HG03097 (cell line): ENCODE measurements around the gene KBTBD4.
A peak's percentile ranks its signal among the peaks of the same experiment; 100 is the strongest.

Experiments used
- ATAC-seq: cut with Tn5 transposase; IDR thresholded peaks from one replicate; pipeline ENCODE4 v1.9.1; 2021; ENCODE audit not compliant: unreplicated experiment, low FRiP score

The KBTBD4 gene

DNA sequence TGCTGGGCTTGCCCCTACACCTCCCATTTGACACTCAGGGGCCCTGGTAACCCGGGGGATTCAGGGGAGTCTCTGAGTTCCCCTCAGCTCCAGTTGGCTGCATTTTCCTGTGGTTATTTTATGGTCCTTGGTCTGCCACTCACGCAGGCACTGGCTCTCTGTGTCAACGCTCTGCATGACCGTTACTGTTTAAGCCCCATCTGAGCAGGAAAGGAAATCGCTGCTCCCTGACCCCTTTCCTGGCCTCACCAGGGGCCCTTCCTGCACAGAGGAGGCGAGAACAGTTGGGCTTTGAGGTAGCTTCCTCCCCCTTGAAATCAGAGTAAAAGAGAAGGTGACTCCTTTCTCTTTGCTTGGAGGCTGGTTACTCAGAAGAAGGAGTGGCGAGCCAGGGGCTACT is 13.0 kb upstream of the KBTBD4 start:
- no peak for ATAC-seq

DNA sequence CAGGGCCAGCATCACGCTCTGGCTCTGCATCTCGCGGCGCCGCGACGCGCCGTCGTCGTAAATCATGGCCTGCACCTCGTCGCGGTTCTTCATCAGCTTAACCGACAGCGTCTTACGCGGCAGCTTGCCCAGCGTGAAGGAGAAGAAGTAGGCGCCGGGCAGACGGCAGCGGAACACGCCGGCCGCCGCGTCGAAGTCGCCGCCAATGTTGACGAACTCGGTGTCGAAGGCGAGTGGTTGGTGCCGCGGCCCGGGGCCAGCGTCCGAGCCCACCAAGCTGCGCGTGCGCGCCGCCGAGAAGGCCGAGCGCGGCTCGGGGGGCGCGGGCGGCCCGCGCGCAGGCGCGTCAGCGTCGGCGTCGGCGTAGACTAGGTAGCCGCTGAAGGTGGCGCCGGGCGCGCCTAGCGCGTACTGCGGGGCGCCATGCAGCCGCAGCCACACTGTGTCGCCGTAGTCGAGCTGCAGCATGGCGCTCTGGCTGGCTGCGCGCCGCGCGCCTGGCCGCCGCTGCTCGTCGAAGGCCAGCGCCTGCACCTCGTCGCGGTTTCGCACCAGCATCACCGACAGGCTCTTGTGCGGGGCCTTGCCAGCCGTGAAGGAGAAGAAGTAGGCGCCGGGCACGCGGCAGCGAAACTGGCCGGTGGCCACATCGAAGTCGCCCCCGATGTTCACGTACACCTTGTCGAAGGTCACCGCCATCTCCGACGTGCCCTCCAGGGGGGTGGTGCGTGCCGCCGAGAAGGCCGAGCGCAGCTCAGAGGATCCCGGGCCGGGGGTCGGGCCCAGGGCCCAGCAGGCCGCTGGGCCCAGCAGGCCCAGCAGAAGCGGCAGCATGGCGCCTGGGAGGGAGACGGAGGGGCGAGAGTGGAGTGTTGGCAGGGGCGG is 11.4 kb upstream of the KBTBD4 start:
- no peak for ATAC-seq

DNA sequence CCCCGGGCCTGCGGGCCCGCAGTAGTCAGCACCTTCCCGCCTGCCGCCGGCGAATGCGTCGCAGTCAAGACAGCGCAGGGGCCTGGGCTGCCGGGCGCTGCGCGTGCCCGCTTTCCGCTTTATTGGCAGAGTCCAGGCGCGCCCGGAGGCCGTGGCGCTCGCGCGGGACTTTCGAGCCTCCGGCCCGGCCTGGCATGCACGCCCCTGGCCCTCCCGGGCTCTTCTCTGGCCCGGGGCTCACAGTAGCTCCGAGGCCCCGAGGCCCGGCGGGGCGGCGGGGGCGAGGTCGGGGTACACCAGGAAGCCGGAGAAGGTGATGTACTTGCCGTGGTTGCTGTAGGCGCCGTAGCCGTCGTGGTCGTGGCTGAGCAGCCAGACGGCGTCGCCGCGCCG is 10.8 kb upstream of the KBTBD4 start:
- no peak for ATAC-seq

DNA sequence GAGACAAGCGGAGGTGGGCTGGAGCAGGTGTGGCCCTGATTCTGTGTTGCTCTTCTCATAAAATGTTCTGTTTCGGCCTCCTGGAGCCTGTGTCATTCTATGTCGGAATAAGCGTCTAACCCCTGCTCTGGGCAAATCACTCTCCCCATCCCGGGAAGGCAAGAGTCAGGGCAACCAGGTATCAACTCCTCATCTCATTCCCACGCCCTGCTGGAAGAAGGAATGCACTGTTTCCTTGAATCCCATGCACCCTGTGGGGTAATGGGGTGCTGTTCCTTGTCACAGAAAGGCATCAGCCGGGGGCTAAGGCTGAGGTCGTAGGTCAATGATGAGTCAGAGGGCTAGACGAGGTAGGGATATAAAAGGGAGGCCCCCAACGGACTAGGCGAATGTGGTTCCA is 10.3 kb upstream of the KBTBD4 start:
- no peak for ATAC-seq

DNA sequence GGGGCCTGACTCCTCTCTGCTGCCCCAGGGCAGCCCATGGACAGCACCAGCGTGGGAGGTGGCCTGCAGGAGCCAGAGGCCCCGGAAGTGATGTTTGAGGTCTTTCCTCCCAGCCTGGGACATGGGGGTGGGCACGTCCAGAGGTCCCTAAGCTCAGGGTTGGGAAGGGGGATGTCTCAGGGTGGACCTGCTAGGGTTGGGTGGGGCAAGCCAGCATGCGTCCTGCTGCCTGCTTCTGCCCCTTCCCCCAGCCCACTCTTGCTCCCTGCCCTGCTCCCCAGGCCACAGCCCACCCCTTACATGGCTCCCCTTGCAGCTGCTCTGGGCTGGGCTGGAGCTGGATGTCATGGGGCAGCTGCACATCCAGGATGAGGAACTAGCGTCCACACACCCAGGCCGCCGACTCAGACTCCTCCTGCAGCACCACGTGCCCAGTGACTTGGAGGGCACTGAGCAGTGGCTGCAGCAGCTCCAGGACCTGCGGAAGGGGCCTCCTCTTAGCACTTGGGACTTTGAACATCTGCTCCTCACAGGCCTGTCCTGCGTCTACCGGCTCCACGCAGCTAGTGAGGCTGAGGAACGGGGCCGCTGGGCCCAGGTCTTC is 9.1 kb upstream of the KBTBD4 start:
- ATAC-seq: no peak

DNA sequence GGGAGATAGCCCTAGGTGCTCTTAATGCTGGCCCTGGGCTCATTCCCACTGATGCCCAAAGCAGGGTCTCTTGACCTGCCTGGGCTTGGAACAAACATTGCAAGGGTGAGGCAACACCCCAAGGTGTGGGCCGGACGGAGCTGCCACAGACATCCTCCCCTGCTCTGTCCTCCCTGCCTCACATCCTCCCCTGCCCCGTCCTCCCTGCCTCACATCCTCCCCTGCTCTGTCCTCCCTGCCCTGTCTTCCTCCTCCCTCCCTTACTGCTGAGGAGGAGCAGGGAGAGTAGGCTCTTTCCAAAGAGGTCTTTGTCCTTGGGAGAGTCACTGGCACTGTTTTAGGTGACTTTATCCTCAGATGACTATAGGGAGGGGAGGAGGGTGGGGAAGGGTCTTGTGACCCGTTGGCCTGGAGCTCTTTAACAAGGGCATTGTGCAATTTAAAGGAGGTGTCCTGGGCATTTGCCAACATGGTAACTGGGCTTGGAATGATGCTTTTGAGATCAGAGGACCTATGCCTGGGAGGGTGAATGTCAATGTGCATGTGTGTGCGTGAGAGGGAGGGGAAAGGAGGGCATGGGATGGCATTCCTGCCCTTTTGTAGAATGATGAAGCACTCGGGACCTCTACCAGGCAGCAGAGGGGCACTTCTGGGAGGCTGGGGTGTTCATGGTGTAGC is 8.4 kb upstream of the KBTBD4 start:
- no peak for ATAC-seq

DNA sequence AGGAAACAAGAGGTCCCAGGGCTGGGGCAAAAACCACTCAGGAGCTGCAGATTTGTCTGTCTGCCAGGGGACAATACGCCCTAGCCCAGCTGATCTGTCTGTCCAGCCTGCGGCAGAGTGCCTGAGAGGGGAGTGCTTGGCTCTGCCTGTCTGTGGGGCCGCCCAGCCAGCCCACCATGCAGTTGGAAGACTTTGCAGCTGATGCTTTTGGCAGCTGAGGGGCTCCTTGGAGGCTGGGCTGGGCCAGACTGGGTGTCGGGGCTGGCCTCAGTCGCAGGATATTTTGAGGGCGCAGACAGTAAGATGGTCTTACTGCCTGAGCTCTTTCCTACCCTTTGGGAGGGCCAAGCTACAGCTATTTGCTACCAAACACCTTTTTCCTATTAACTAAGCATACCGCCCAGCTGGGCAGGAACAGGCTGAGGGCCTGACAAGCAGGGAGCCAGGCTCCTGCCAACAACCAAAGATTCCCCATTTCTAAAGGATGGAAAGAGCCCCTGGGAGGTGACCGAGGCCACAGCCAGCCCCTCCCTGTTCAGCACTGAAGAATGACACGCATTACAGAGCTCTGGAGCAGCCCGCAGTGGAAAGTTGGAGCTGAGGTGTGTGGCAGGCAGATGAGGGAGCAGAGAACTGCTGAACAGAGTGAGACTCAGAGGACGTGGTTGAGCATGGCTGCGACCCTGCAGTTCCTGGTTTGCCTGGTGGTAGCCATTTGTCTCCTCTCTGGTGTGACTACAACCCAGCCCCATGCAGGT is 7.5 kb upstream of the KBTBD4 start, which contains the start of gene FAM180B:
Gene FAM180B (plus strand): TSS at position 581 of the 758 bp plus-strand sequence. CDS start 91 bp downstream, at position 672.
- ATAC-seq: no peak

DNA sequence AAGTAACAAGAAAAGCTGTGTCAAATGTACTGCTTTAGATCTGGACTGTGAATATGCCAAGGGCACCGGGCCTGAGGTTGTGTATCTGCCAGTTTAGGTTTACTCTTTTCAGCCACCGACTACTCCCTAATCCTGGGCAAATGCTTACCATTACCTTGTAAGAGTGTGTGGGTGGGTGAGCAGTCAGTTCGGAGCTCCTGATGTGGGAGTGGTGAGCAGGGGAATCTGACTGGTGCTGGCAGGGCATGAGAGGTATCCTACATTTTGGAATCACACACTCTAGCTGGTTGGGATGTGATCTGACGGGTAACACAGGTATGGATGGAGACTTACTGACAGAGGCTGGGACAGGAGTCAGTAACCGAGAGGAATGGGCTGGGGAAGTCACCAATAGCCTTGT is 5.1 kb upstream of the KBTBD4 start:
- ATAC-seq: no peak

DNA sequence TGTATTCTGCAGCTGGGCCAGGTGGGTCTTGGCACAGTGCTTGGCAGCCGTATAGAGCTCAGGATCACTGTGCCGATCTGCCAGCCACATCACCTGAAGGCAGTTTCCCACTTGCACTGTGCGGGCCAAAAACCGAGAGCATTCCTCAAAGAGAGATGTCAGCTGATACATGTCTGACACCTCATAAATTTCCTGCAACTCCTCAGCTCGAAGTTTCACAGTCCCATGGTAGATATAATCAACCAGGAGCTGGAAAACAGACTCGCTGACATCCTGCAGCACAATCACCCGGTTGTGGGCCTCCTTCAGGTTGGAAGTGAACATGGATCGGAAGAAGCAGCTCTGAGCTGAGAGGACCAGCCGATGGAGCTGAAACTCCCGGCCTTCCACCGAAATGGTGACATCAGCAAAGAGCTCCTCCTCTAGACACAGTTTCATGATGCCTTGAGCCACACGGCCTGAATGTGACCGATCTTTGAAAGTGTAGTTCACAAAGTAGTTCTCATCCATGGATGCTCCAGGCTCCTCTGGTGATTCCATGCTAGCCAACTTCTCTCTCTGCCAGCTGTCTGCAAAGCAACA is 1.2 kb downstream of the KBTBD4 start:
- no peak for ATAC-seq

DNA sequence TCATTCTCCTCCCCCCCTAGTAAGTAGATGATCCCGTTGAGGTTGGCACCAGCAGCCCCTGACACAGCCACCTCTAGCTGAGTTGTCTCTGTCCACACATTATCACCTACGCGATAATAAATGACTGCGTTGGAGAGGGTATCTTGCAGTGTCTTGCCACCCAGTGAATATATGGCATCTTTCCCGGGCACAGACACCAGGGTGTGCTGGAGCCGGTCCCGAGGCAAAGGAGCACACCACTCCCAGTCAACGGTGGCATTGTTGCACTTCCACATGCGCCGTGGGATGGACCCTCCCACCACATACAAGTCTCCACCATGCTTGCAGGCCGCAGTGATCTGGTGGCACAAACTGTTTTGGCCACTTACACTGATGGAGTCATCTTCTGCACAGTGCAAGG is 5.4 kb downstream of the KBTBD4 start:
- no peak for ATAC-seq

DNA sequence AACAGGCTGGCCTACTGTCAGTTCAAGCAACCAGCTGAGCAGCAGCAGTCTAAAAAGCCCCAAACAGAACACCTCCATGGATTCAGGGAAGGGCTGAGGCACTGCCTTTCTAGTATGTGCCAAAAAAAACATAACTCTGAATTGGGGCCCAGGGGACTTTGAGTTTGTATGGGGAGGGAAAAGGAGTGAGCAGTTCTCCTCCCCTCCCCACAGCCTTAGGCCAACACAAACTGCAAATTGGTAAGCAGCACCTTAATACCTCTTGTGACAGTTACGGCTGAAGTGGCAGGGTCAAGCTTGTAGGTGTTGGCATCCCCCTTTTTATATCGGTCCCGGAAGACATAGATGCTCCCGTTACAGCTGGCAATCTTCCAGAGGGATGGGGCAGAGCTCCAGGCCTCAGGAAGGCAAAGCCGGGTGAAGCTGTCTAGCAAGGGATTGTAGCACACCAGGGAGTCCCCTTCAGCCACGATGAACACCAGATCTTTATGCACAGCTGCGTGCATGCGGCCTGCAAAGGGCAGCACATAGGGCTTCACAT is 6.0 kb downstream of the KBTBD4 start:
- ATAC-seq: no peak

DNA sequence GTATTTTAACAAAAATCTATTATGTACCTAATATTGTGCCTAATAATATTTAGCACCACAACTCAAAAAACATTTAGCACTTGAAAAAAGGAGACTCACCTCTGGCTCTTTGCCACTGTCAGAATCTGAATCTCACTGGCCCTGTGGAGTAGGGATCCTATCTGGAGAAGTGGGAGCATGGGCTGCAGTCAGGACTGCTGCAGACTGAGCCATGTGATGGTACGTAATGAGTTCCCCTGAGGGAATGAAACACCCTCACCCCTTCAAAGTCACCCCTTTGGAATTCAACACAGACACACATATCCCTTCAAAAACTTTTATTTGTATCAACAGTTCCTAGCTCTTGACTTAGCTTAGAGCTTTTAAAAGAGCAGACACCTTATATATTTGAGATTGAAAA is 6.9 kb downstream of the KBTBD4 start:
- ATAC-seq: no peak

DNA sequence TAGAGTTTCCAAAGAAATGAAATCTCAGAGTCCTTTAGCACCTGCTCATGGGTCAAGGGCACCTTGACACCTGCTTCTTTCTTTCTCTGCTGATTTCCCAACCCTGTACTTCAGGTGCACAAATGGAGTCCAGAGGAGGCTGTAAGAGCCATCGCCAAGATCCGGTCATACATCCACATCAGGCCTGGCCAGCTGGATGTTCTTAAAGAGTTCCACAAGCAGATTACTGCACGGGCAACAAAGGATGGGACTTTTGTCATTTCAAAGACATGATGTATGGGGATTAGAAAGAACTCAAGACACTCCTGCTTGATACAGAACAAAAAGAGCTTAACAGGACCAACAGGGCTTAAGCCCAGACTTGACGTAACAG is 7.4 kb downstream of the KBTBD4 start:
- no peak for ATAC-seq

DNA sequence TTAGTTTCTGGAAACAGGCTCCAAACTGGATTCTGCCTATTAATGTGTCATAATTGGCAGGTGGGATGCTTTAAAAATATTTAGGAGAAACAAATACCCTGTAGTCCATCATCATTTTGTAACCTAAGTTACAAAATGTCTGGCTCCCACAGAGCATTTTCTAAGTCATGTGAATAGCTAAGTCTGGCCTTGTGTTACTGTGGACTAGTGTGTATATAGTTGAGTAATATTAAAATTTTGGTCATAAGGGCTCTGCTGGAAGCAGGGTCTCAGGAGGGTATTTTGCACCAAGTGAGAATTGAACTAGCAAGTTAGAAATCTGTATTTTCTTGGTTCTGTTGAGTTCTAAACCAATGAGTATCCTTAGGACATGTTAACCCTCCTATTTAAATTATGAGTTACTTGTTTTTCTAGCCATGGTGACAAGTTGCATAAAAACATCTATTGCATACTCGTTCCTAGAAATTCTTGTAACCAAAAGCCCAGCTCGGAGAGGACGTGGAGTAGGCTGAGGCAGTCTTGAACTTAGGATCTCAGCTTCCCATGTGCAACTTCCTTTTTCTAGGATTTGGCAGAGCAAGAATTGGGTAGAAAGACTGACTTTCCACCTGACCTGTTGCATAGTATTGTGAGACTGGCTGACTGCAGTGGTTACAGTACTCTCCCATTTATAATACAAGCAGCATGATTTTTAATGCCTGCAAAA is 8.0 kb downstream of the KBTBD4 start:
- no peak for ATAC-seq

DNA sequence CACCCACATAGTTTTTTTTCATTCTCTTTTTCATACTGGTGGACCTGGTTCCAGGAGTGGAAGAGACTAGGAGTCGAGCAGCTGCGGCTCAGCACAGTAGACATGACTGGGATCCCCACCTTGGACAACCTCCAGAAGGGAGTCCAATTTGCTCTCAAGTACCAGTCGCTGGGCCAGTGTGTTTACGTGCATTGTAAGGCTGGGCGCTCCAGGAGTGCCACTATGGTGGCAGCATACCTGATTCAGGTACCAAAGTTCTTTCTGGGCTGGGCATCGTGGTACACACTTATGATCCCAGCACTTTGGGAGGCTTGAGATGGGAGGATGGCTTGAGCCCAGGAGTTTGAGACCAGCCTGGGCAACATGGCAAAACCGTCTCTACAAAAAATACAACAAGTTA is 9.1 kb downstream of the KBTBD4 start:
- no peak for ATAC-seq

DNA sequence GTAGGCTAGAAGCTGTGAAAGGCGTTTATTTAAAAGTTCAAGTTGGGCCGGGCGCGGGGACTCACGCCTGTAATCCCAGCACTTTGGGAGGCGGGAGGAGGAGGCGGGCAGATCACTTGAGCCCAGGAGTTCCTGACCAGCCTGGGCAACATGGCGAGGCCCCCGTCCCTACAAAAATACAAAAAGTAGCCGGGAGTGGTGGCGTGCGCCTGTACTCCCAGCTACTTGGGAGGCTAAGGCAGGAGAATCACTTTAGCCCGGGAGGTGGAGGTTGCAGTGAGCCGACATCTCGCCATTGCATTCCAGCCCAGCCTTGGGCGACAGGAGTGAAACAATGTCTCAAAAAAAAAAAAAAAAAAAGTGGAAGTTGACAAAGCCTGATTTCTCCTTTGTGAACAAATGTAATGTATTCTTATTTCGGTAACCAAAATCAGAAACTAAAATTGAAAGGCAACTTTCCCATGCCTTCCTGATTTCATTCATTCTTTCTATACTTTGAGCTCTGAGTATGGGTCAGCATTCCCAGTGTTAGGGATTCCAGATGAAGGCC is 12.5 kb downstream of the KBTBD4 start:
- ATAC-seq: no peak

DNA sequence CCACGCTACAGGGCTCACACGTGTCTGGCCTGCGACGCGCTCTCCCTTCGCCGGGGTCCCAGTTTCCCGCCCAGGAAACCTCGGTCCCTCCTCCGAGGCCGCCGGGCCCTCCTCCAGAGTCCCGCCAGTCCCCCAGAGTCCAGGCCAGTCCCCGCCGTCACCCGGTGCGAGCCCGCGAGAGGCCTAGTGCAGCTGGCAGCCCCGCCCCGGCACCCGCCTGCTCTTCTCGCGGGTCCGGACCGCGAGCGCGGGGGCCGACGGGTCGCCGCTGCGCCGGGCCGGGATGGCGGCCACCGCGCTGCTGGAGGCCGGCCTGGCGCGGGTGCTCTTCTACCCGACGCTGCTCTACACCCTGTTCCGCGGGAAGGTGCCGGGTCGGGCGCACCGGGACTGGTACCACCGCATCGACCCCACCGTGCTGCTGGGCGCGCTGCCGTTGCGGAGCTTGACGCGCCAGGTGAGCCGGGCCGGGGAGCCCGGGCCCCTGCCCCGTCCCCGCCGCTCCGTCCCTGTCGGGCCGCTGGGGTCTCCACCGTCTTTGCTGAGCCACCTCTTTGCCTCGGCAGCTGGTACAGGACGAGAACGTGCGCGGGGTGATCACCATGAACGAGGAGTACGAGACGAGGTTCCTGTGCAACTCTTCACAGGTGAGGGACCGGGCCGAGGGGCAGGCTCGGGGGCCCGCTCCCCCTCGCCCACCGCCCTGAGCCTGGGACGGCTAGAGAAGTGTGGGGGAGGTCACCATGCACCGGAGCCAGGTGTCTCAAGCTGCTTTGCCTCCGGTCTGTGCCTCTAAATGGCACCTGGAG is 13.2 kb downstream of the KBTBD4 start, which contains the start of gene PTPMT1:
Gene PTPMT1 (plus strand): TSS at position 260 of the 809 bp plus-strand sequence. CDS start 24 bp downstream, at position 284.
- peak; percentile 89 for ATAC-seq

DNA sequence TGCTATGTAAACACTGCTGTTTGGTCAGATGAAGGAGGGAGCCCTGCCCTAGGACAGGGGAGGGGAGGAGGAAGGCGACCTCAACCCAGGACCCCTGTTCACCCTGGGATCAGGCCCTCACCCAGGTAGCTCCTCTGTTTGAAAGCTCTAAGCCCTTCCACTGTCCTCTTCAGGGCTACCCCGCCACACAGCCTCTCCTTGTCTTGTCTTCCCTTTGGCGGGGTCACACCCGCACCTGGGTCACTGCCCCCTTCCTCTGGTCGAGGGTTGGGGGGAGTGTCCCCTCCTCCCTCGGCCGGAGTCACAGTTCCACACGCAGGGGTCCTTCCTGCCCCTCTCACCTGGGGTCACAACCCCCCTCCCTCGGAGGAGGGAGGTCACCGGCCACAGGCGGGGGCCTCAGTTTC is 13.8 kb downstream of the KBTBD4 start:
- peak; percentile 28 for ATAC-seq
